KG1 (cell line): ENCODE measurements around the gene TBC1D5.
A peak's percentile ranks its signal among the peaks of the same experiment; 100 is the strongest.
"Not testable (repeated sequence)": the region's sequence is repeated elsewhere in the genome, so short reads cannot be mapped to it uniquely, and the experiment has no call there.

ENCODE experiments used
- DNase-seq: peaks from one replicate; lab custom pipeline; 2025; lab: John Stamatoyannopoulos, UW

Gene TBC1D5

DNA sequence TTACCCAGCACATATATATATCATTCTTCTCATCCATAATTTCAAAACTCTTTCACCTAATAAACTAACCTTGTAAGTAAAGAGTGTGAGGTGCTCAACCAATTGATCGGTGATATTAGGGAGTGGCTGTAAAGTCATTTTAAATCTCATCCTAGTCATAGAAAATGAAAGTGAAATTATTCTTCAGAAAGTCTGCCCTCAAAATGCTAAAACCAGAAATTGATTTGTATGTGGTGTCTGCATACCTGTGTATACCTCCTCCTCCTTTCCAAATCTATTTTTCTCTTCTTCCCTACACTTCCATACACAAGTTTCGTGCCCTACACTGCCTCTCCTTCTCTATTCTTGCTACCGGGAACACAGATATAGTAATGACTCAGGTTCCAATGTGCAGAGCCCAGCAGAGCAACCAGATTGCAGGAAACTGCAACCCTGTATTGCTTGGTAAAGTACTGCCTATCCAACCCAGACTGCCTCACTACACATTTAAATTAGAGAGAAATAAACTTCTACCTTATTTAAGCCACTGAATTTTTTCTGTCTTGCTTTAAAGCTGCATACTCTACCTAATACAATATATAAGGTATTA, 7.4 kb upstream of the TBC1D5 start:
- no peak for DNase-seq

DNA sequence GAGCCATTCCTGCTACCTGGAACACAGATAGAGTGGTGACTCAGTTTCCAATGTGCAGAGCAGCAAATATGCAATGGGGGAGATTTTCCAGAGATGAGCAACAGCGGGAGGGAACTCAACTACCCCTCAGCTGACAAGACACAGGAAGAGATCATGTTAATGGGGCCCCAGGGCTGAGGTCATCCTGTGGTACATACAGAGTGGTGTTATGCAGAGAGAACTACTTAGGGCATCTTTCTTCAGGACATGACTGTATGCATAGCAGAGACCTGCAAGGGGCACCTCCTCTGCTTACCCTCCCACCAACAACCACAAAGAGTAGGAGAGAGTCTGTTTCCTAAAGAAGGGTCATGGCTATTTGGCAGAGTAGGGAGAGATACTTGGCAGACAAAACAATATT, 6.8 kb upstream of the TBC1D5 start:
- DNase-seq: no peak

DNA sequence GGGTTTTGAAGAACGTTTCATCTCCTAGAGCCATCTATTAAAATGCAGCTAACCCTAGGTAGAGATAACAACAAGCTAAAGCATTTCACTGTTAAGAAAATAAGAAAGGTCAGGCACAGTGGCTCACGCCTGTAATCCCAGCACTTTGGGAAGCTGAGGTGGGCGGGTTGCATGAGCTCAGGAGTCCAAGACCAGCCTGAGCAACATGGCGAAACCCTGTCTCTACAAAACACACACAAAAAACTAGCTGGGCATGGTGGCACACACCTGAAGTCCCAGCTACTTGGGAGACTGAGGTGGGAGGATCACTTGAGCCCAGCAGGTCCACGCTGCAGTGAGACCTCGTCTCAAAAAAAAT, 5.4 kb upstream of the TBC1D5 start:
- DNase-seq: no peak

GRCh38 chr3:17747174-17747889, 4.9 kb upstream of the TBC1D5 start:
- no peak for DNase-seq

GRCh38 chr3:17745894-17746293, 3.5 kb upstream of the TBC1D5 start:
- DNase-seq: no peak

- DNase-seq: no peak
Observed at GRCh38 chr3:17745301-17745700, 2.9 kb upstream of the TBC1D5 start.

- no peak for DNase-seq
Observed at GRCh38 chr3:17744693-17745092, 2.3 kb upstream of the TBC1D5 start.

- DNase-seq: no peak
Observed at GRCh38 chr3:17743658-17743995, 1.2 kb upstream of the TBC1D5 start.

- no peak for DNase-seq
Observed at GRCh38 chr3:17742880-17743657, 638 bp upstream of the TBC1D5 start.

- DNase-seq: peak; percentile 54
Observed at GRCh38 chr3:17741621-17742101, 770 bp downstream of the TBC1D5 start.

GRCh38 chr3:17740721-17741141, 1.7 kb downstream of the TBC1D5 start:
- DNase-seq: peak; percentile 55

- DNase-seq: no peak
Observed at GRCh38 chr3:17738921-17739320, 3.5 kb downstream of the TBC1D5 start.

DNA sequence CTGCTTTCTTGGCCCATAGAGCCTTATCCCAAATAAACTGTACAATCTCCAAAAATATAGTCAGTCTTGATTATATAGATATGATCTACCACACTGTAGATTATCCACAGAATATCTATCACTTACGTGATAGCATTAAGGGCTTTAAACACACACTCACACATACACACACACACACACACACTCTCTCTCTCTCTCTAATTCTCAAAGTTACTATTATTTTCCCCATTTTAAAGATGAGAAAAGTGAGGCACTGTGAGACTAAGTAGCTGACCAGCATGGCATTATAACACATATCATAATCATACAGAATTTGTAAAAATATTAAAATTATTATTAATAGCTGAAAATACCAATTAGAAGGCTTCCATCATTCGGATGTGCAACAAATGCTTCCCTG, 4.2 kb downstream of the TBC1D5 start:
- no peak for DNase-seq

GRCh38 chr3:17737591-17737990, 4.8 kb downstream of the TBC1D5 start:
- no peak for DNase-seq

GRCh38 chr3:17735362-17735761, 7.1 kb downstream of the TBC1D5 start:
- DNase-seq: not testable (repeated sequence)

DNA sequence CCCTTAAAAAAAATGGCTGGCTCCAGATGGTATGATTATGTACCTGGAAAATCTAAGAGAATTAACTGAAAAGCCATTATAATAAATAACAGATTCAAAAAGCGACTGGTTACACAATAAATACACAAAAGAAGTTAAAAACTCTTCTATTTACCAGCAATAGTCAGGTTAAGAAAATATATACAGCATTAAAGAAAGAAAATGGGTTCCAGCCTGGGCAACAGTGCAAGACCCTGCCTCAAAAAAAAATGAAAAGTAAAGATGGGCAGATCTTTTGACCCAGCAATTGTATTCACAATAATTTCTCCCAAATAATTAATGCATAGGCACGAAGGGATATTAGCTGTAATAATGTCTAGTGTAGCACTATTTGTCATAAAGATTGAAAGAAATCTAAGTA, 8.7 kb downstream of the TBC1D5 start:
- DNase-seq: no peak

- DNase-seq: no peak
Observed at GRCh38 chr3:17733215-17733614, 9.2 kb downstream of the TBC1D5 start.

- no peak for DNase-seq
Observed at GRCh38 chr3:17730318-17730967, 12.0 kb downstream of the TBC1D5 start.

- DNase-seq: no peak
Observed at GRCh38 chr3:17726313-17726712, 16.1 kb downstream of the TBC1D5 start.

DNA sequence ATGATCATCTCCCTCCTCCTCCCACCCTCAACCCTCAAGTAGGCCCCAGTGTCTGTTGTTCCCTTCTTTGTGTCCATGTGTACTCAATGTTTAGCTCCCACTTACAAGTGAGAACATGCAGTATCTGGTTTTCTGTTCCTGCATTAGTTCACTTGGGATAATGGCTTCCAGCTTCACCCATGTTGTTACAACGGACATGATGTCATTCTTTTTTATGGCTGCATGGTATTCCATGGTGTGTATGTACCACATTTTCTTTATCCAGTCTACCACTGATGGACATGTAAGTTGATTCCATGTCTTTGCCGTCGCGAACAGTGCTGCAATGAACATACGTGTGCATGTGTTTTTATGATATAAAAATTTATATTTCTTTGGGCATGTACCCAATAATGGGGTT, 16.6 kb downstream of the TBC1D5 start:
- not testable (repeated sequence) for DNase-seq

DNA sequence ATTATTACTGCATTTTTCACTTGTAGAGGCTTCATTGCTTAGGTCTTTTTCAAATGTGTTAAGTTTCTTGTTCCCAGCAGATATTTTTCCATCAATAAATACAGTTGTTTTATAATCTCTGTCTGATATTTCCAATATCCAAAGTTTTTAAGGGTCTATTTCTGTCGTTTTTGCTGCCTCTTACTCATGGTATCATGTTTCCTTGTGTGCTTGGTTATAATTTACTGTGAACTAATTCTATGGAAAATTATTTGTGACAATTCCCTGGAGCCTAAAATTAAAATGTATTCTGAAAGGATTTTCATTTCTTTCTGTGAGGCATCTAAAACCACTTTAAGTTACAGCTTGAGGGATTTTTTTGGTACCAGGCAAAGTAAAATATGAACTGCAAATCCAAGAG, 17.5 kb downstream of the TBC1D5 start:
- DNase-seq: no peak

- DNase-seq: no peak
Observed at GRCh38 chr3:17724122-17724521, 18.3 kb downstream of the TBC1D5 start.

DNA sequence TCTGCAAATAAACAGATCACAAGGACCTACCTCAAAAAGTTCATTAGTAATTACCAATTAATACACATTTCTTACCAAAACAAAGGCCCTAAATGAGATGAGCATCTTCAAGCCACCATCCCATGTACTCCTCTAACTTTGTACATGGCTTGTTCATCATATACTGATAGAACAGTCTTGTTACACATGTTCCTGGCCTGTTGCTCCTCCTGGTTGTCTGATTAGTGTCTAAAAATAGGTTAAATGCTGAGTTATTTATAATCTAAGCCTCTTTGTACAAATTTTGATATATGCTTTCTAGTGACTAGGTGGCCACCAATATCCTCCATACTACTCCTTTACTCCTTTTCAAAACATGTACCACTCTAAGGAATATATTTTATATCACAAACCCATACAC, 25.0 kb downstream of the TBC1D5 start:
- DNase-seq: no peak
